ENCODE results near the gene GRK6.

The GRK6 gene

GRCh38 chr5:177427919-177428573 lies 1.6 kb downstream of the GRK6 start:
- Mint-ChIP-seq H3K4me3 (peak overlapping the region; percentile 91), H3K4me1 (ENCODE audit: low read depth) (peaks cover 47% of the 10 kb centered on the region), H3K9me3 (no peaks in the 10 kb centered on the region), H3K36me3 (ENCODE audit: low read depth) (peaks cover 31% of the 10 kb centered on the region), H3K27ac (peak overlapping the region; percentile 95), H3K27me3 (ENCODE audit: low read depth) (no peaks in the 10 kb centered on the region)

DNA sequence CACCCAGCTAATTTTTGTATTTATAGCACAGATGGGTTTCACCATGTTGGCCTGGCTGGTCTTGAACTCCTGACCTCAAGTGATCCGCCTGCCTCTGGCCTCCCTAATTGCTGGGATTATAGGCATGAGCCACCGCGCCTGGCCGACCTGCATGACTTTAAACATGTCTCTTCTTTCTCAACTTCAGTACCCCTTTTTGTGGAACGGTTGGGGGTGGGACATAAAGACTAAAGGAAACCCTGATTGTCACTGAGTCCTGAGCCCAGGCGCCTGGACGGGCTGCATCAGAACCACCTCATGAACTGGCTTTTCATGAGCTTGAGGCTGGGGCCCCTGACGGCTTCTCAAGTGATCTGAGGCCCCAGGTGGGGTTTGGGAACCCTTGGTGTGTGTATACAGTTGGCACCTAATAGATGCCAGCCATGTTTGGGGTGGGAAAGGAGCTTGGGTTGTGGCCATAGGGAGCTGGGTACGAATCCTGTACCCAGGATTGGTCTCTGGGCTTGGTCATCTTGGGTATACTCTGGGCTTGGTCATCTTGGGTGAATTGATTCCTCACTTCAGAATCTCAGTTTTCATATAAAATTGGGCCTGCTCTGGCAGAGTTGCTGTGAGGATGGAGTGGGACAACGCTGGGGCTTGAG lies 2.2 kb downstream of the GRK6 start:
- H3K4me1 Mint-ChIP-seq (ENCODE audit: low read depth), result peaks cover 50% of the 10 kb centered on the region
- H3K27ac Mint-ChIP-seq, result peak overlapping the region; percentile 95
- H3K4me3 Mint-ChIP-seq, result peak overlapping the region; percentile 91
- peaks cover 34% of the 10 kb centered on the region for H3K36me3 Mint-ChIP-seq (ENCODE audit: low read depth)
- H3K9me3 Mint-ChIP-seq, result no peaks in the 10 kb centered on the region
- H3K27me3 Mint-ChIP-seq (ENCODE audit: low read depth), result no peaks in the 10 kb centered on the region

DNA sequence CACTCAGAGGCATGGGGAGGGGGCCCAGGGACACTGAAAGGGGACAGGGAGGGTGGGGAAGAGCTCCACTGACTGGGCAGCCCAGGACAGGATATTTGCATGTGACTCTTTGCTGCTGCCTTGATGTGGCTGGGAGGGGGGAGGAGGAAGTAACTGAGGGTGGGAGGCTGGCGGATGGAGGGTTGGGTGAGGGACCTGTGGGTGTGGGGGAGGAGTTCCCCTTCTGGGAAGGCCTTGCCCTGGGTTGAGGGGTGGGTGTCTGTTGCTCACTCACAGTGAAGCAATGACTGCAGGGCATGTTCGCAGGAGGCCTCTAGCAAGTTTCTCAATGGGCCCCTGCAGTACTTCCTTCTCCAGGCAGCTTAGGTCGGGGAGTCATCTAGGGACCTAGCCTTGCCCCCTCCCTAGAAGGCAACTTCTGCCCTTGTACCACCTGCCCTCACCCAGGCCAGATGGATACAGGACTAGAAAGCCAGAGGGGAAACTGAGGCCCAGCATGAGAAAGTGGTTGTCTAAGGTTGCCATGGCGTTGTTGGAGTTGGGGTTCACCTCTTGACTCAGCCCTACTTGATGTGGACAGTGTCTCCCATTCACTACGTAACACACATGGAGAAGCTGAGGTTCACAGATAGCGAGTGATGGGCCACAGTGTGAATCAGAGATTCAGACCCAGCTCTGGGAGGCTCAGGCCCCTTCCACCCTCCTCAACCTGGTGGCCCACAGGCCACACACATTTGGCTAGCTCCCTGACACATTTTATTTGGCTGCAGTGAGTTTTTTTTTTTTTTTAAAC lies 3.0 kb downstream of the GRK6 start:
- peaks cover 53% of the 10 kb centered on the region for H3K4me1 Mint-ChIP-seq (ENCODE audit: low read depth)
- H3K27ac Mint-ChIP-seq, result peak overlapping the region; percentile 95
- no peaks in the 10 kb centered on the region for H3K27me3 Mint-ChIP-seq (ENCODE audit: low read depth)
- H3K36me3 Mint-ChIP-seq (ENCODE audit: low read depth), result peaks cover 40% of the 10 kb centered on the region
- no peaks in the 10 kb centered on the region for H3K9me3 Mint-ChIP-seq
- H3K4me3 Mint-ChIP-seq, result peak overlapping the region; percentile 91

GRCh38 chr5:177430140-177430951 lies 3.9 kb downstream of the GRK6 start:
- no peaks in the 10 kb centered on the region for H3K27me3 Mint-ChIP-seq (ENCODE audit: low read depth)
- H3K36me3 Mint-ChIP-seq (ENCODE audit: low read depth), result peaks cover 44% of the 10 kb centered on the region

DNA sequence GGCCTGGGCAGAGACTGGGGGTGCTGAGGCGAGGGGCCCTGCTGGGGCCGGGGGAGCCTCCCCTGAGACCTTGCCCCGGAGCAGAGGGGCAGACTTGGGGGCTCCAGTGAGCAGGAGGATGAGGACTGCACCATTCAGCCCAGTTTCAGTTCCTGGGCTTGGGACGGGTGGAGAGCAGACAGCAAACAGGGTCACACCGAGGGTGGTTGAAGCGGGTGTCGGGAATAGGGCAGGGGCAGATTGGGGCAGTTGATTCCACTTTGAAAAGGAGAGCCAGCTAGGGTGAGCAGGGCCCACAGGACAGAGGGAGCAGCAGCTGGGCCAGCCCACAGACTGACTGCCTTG lies 4.5 kb downstream of the GRK6 start:
- H3K9me3 Mint-ChIP-seq, result no peaks in the 10 kb centered on the region
- no peaks in the 10 kb centered on the region for H3K27me3 Mint-ChIP-seq (ENCODE audit: low read depth)
- H3K27ac Mint-ChIP-seq, result peak overlapping the region; percentile 86
- H3K4me3 Mint-ChIP-seq, result peak overlapping the region; percentile 71
- H3K4me1 Mint-ChIP-seq (ENCODE audit: low read depth), result peaks cover 49% of the 10 kb centered on the region
- H3K36me3 Mint-ChIP-seq (ENCODE audit: low read depth), result peaks cover 44% of the 10 kb centered on the region

More at GRCh38 chr5:177430140-177430951, 3.9 kb downstream of the GRK6 start:
- Mint-ChIP-seq H3K9me3 (no peaks in the 10 kb centered on the region), H3K4me3 (peak overlapping the region; percentile 71), H3K27ac (peak overlapping the region; percentile 72), H3K4me1 (ENCODE audit: low read depth) (peaks cover 53% of the 10 kb centered on the region)

DNA sequence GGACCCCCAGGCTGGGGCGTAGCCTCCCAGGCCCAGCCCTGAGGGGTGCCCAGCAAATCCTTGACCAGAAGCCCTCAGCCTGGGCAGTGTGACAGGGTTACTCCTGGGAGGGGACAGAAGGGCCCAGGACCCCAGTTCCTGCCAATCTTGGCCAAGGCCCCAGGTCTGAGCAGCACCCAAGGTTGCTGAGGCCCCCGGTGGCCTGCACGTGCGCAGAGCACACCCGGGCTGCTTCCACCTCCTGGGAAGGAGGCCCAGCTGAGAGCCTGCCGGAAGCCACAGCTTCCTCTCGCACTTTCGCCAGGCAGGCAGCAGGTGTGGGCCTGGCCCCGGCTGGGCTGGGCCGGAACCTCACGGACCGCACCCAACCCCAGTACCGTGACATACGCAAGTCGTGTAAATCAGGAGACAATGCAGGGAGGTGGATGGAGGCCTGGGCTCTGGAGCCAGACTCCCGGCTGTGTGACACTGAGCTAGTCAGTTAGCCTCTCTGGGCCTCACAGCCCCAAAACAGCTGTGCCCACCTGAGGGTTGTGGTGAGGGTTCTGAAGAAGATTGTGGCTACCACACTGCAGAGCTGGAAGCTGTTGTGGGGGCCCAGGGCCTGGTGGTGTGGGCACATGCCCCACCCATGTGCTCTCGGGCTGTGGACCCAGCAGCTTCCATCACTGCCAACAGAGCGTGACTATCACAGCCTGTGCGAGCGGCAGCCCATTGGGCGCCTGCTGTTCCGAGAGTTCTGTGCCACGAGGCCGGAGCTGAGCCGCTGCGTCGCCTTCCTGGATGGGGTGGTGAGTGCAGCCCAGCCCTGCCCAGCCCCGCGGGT lies 5.1 kb downstream of the GRK6 start:
- Mint-ChIP-seq H3K4me1 (ENCODE audit: low read depth) (peaks cover 49% of the 10 kb centered on the region), H3K27me3 (ENCODE audit: low read depth) (no peaks in the 10 kb centered on the region), H3K27ac (peak overlapping the region; percentile 86), H3K36me3 (ENCODE audit: low read depth) (peaks cover 44% of the 10 kb centered on the region), H3K9me3 (no peaks in the 10 kb centered on the region), H3K4me3 (peak overlapping the region; percentile 78)

DNA sequence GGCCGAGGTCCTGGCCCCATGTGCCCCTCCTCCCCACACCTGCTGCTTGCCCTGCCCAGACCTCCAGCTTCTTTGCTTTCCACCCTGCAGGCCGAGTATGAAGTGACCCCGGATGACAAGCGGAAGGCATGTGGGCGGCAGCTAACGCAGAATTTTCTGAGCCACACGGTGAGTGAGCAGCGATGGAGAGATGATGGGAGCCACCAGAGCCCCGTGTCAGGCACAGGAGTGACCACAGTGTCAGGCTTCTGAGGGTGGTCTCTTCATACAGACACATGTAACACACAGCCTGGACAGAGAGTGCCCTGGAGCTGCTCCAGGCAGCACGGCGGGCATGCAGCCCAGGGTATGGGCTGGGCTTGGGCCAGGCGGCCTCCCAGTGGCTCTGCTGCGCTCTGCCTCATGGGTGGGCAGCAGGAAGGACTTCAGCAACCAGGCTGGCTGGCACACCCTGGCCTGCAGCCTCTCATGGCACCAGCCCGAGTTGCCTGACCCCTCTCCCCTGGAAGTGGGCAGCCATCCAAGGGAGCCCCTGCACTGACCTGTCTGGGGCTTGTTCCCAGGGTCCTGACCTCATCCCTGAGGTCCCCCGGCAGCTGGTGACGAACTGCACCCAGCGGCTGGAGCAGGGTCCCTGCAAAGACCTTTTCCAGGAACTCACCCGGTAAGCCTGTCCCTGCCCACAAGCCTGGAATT lies 5.8 kb downstream of the GRK6 start:
- Mint-ChIP-seq H3K27ac (peak overlapping the region; percentile 86), H3K4me3 (peak overlapping the region; percentile 78), H3K27me3 (ENCODE audit: low read depth) (no peaks in the 10 kb centered on the region), H3K9me3 (no peaks in the 10 kb centered on the region), H3K4me1 (ENCODE audit: low read depth) (peaks cover 51% of the 10 kb centered on the region), H3K36me3 (ENCODE audit: low read depth) (peaks cover 50% of the 10 kb centered on the region)

DNA sequence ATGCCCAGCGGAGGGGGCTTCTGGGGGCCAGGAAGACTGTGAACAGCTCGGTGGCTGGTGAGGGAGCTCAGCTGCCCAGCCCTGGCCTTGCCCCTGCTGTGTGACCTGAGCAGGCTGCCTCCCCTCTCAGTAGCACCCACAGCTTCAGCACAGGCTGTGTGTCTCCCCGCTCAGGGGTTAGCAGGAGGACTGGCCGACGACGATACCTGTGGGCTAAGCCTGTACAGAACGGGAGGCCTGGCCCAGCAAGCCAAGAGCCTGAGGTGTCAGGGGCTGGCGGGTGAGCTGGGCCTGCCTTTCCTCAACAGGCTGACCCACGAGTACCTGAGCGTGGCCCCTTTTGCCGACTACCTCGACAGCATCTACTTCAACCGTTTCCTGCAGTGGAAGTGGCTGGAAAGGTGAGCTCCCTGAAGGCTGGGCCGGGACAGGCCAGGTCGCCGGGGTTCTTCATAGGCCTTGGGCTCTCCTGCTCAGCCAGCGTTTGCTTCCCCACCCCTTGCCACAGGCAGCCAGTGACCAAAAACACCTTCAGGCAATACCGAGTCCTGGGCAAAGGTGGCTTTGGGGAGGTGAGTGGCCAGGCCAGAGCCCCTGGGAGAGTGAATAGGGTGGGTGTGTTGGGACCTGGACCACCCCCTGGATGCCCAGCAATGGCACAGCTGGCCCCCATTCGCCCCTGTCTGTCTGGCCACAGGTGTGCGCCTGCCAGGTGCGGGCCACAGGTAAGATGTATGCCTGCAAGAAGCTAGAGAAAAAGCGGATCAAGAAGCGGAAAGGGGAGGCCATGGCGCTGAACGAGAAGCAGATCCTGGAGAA lies 6.6 kb downstream of the GRK6 start:
- Mint-ChIP-seq H3K4me3 (no peak overlapping the region), H3K36me3 (ENCODE audit: low read depth) (peaks cover 53% of the 10 kb centered on the region), H3K9me3 (no peaks in the 10 kb centered on the region), H3K4me1 (ENCODE audit: low read depth) (peaks cover 51% of the 10 kb centered on the region), H3K27me3 (ENCODE audit: low read depth) (no peaks in the 10 kb centered on the region), H3K27ac (no peak overlapping the region)

DNA sequence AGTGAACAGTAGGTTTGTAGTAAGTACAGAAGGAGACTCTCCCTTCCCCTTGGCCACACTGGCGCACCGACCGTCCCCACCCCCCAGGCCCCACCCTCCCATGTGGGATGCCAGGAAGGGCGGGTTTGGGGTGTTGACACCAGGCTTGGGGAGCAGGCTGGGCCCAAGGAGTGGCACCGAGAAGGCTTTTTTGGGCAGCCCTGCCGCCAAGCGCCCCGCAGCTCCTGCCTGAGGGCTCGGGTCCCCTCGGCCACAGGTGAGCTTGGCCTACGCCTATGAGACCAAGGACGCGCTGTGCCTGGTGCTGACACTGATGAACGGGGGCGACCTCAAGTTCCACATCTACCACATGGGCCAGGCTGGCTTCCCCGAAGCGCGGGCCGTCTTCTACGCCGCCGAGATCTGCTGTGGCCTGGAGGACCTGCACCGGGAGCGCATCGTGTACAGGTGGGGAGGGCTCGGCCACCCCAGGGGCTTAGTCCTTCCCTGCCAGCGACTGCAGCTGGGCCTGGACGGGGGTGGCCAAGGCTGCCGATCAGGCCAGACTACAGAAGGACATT lies 7.3 kb downstream of the GRK6 start:
- H3K4me1 Mint-ChIP-seq (ENCODE audit: low read depth), result peaks cover 50% of the 10 kb centered on the region
- H3K9me3 Mint-ChIP-seq, result no peaks in the 10 kb centered on the region
- H3K4me3 Mint-ChIP-seq, result no peak overlapping the region
- no peak overlapping the region for H3K27ac Mint-ChIP-seq
- H3K27me3 Mint-ChIP-seq (ENCODE audit: low read depth), result no peaks in the 10 kb centered on the region
- H3K36me3 Mint-ChIP-seq (ENCODE audit: low read depth), result peaks cover 60% of the 10 kb centered on the region

- Mint-ChIP-seq H3K27ac (peak overlapping the region; percentile 62), H3K36me3 (ENCODE audit: low read depth) (peaks cover 53% of the 10 kb centered on the region), H3K4me1 (ENCODE audit: low read depth) (peaks cover 43% of the 10 kb centered on the region), H3K9me3 (no peaks in the 10 kb centered on the region), H3K4me3 (peak overlapping the region; percentile 31), H3K27me3 (ENCODE audit: low read depth) (no peaks in the 10 kb centered on the region)
Measured at GRCh38 chr5:177434437-177434836, 8.0 kb downstream of the GRK6 start.

DNA sequence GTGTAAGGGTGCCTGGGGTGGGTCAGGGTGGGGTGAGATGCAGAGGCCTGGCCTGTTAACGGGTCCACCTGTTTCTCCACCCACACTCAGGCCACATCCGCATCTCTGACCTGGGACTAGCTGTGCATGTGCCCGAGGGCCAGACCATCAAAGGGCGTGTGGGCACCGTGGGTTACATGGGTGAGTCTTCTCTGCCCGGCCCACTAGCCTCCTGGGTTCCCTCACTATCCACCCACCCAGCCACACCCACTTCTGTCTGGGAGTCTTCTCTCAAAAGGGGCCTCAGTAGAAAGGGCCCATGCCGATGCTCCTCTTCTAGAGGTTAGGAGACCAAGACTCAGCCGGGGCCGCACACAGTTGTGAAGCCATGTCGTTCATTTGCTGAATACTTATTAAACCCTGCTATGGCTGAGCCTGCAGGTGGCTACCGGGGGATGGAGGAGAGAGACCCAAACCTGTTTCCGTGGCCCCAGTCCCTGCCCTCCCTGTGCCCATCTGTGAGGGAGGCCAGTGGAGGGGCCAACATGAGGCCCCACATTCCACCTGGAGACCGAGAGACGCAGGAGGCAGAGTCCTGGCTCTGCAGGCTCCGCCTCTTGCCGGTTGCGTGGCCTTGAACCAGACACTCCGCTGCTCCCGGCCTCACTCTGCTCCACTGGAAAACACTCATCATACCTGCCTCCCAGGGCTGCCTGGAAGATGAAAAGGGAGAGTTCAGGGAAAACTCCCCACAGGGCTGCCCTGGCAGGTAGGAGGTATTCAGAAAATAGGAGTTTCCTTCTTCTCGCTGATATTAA lies 8.7 kb downstream of the GRK6 start:
- Mint-ChIP-seq H3K27me3 (ENCODE audit: low read depth) (no peaks in the 10 kb centered on the region), H3K9me3 (no peaks in the 10 kb centered on the region), H3K27ac (no peak overlapping the region), H3K4me1 (ENCODE audit: low read depth) (peaks cover 37% of the 10 kb centered on the region), H3K4me3 (no peak overlapping the region), H3K36me3 (ENCODE audit: low read depth) (peaks cover 56% of the 10 kb centered on the region)

Data from T-helper 1 cell treated with Interleukin-12 subunit alpha and Interleukin-12 subunit beta and Interleukin-4 antibody, amounts not matched to agents 30 μg/mL and 1 μg/mL, for 36 hours (primary cell).